Measurements from ENCODE around the gene UBTF.

- TF ChIP-seq CTCF (conservative IDR thresholded peaks at IDR 0.05; ENCODE audit: low read depth, low read length) = no peak
- TF ChIP-seq EZH2 (IDR thresholded peaks at IDR 0.05; ENCODE audit: borderline replicate concordance, low read depth, low read length, poor library complexity, severe bottlenecking) = no peak
These were observed 36.4 kb upstream of the UBTF start for GRCh38 chr17:44255915-44256314.

Data from A673 (cell line).